HepG2 (cell line): ENCODE measurements around the gene CTDSP1. TPM values are rescaled to one million over a fixed set of nuclear protein-coding genes. Genes with fewer than 3 reads are reported as not detected.

ENCODE experiments used
- ARHGAP35 ChIP-seq: sonication (generic); formaldehyde crosslinking; IDR thresholded peaks from 2 replicates; pipeline ENCODE4 v1.9.0; 2022; ENCODE audit warnings: mild to moderate bottlenecking, inconsistent platforms, moderate library complexity, missing genetic modification reagents, borderline replicate concordance
- CHCHD3 ChIP-seq: sonication (generic); formaldehyde crosslinking; IDR thresholded peaks from 2 replicates; pipeline ENCODE4 v1.8.0; 2022; ENCODE audit warnings: mild to moderate bottlenecking, missing genetic modification reagents, moderate library complexity
- KLF15 ChIP-seq: sonication (generic); formaldehyde crosslinking; IDR thresholded peaks from 2 replicates; pipeline ENCODE4 v1.8.1; 2023; ENCODE audit warnings: borderline replicate concordance, mild to moderate bottlenecking, inconsistent platforms, missing genetic modification reagents, mixed read lengths
- KMT2A ChIP-seq: sonication (generic); formaldehyde crosslinking; IDR thresholded peaks from 2 replicates; pipeline ENCODE4 v1.4.0; 2020; ENCODE audit warnings: missing genetic modification reagents
- MAZ ChIP-seq, 2 experiments: sonication (generic) in 1 of 2; formaldehyde crosslinking in 1 of 2; IDR thresholded peaks; 2 replicates each; pipeline versions ENCODE4 v1.5.0 to v1.6.1; 2012 to 2020; ENCODE audit warnings: low read depth in 2 of 2, mild to moderate bottlenecking in 2 of 2, borderline replicate concordance in 1 of 2, improper control_type of control experiment in 1 of 2, low read length in 1 of 2, missing genetic modification reagents in 1 of 2, moderate library complexity in 1 of 2
- RBAK ChIP-seq: sonication (generic); formaldehyde crosslinking; IDR thresholded peaks from 2 replicates; pipeline ENCODE4 v1.5.1; 2020; ENCODE audit warnings: mild to moderate bottlenecking, missing genetic modification reagents
- SATB2 ChIP-seq: sonication (generic); formaldehyde crosslinking; IDR thresholded peaks from 2 replicates; pipeline ENCODE4 v1.5.0; 2020; ENCODE audit warnings: missing genetic modification reagents
- SMAD3 ChIP-seq: sonication (generic); formaldehyde crosslinking; IDR thresholded peaks from 2 replicates; pipeline ENCODE4 v1.4.0; 2020; ENCODE audit warnings: missing genetic modification reagents
- TP53 ChIP-seq: sonication (generic); formaldehyde crosslinking; conservative IDR thresholded peaks from 2 replicates; pipeline ENCODE4 v1.4.0; 2020; ENCODE audit warnings: missing genetic modification reagents
- ZFP90 ChIP-seq: sonication (generic); formaldehyde crosslinking; IDR thresholded peaks from 2 replicates; pipeline ENCODE4 v1.8.0; 2022; ENCODE audit warnings: missing genetic modification reagents, mild to moderate bottlenecking, inconsistent platforms, borderline replicate concordance
- ZNF143 ChIP-seq: sonication (generic); formaldehyde crosslinking; IDR thresholded peaks from 2 replicates; pipeline ENCODE4 v1.4.0; 2020; ENCODE audit warnings: missing genetic modification reagents
- ZNF24 ChIP-seq: fragments of 450-650 bp; IDR thresholded peaks from 2 replicates; pipeline ENCODE4 v1.6.1; 2017; ENCODE audit warnings: antibody characterized with exemption, mild to moderate bottlenecking
- ZNF251 ChIP-seq: sonication (generic); formaldehyde crosslinking; IDR thresholded peaks from 2 replicates; pipeline ENCODE4 v1.9.0; 2021; ENCODE audit warnings: mild to moderate bottlenecking, missing genetic modification reagents
- ZNF30 ChIP-seq: sonication (generic); formaldehyde crosslinking; IDR thresholded peaks from 2 replicates; pipeline ENCODE4 v1.5.0; 2020; ENCODE audit warnings: mild to moderate bottlenecking, missing genetic modification reagents
- ZNF589 ChIP-seq: sonication (generic); formaldehyde crosslinking; conservative IDR thresholded peaks from 2 replicates; pipeline ENCODE4 v1.8.0; 2022; ENCODE audit warnings: mild to moderate bottlenecking, moderate library complexity, missing genetic modification reagents
- ZNF670 ChIP-seq: sonication (generic); formaldehyde crosslinking; IDR thresholded peaks from 2 replicates; pipeline ENCODE4 v1.8.0; 2022; ENCODE audit warnings: mild to moderate bottlenecking, missing genetic modification reagents, borderline replicate concordance
- ZNF782 ChIP-seq: sonication (generic); formaldehyde crosslinking; IDR thresholded peaks from 2 replicates; pipeline ENCODE4 v1.4.0; 2020; ENCODE audit warnings: missing genetic modification reagents, mild to moderate bottlenecking, borderline replicate concordance
- polyA plus RNA-seq, 8 experiments: library from polyadenylated mRNA; depleted of rRNA in 3 of 8; stranded (reverse) in 7 of 8; unstranded in 1 of 8; fragments of >200 nt; fragmentation: Illumina TruSeq in 4 of 8; extraction: Trizol in 4 of 8; gene quantifications; 2 replicates each; pipeline versions ENCODE4 v1.2.1 to v1.2.3, GENCODE V29; 2011 to 2016; ENCODE audit warnings: low read depth in 4 of 8, missing spikeins in 1 of 8, mixed read lengths in 1 of 8; ENCODE audit not compliant: insufficient read depth in 1 of 8
- total RNA-seq, 5 experiments: library from RNA; depleted of rRNA; stranded (reverse); fragments of >200 nt; fragmentation: Illumina TruSeq; extraction: Trizol; gene quantifications; 2 replicates each; pipeline ENCODE4 v1.2.3, GENCODE V29; 2016; ENCODE audit warnings: low read depth in 1 of 5
- TF ChIP-seq, protein P1 (sequence below): conservative IDR thresholded peaks from 2 replicates; pipeline ENCODE4 v1.6.1; 2018; ENCODE audit warnings: missing genetic modification reagents
- TF ChIP-seq, protein P2 (sequence below): sonication (generic); formaldehyde crosslinking; IDR thresholded peaks from 2 replicates; pipeline ENCODE4 v1.4.0; 2020; ENCODE audit warnings: mild to moderate bottlenecking, missing genetic modification reagents
- TF ChIP-seq, protein P3 (sequence below): sonication (generic); formaldehyde crosslinking; IDR thresholded peaks from 2 replicates; pipeline ENCODE4 v1.4.0; 2020; ENCODE audit warnings: low read depth, mild to moderate bottlenecking, missing genetic modification reagents
- TF ChIP-seq, protein P4 (sequence below): sonication (generic); formaldehyde crosslinking; IDR thresholded peaks from 2 replicates; pipeline ENCODE4 v1.5.0; 2020; ENCODE audit warnings: missing genetic modification reagents, mild to moderate bottlenecking, borderline replicate concordance
- TF ChIP-seq, protein P5 (sequence below): sonication (generic); formaldehyde crosslinking; IDR thresholded peaks from 2 replicates; pipeline ENCODE4 v1.8.1; 2023; ENCODE audit warnings: mild to moderate bottlenecking, moderate library complexity, missing genetic modification reagents

CTDSP1 gene
- total and polyA plus RNA-seq, 2 of the 13 experiments (the other 11 are each of a cell fraction or from before 2014, with no cell fraction given): 91.0 to 268 TPM

DNA sequence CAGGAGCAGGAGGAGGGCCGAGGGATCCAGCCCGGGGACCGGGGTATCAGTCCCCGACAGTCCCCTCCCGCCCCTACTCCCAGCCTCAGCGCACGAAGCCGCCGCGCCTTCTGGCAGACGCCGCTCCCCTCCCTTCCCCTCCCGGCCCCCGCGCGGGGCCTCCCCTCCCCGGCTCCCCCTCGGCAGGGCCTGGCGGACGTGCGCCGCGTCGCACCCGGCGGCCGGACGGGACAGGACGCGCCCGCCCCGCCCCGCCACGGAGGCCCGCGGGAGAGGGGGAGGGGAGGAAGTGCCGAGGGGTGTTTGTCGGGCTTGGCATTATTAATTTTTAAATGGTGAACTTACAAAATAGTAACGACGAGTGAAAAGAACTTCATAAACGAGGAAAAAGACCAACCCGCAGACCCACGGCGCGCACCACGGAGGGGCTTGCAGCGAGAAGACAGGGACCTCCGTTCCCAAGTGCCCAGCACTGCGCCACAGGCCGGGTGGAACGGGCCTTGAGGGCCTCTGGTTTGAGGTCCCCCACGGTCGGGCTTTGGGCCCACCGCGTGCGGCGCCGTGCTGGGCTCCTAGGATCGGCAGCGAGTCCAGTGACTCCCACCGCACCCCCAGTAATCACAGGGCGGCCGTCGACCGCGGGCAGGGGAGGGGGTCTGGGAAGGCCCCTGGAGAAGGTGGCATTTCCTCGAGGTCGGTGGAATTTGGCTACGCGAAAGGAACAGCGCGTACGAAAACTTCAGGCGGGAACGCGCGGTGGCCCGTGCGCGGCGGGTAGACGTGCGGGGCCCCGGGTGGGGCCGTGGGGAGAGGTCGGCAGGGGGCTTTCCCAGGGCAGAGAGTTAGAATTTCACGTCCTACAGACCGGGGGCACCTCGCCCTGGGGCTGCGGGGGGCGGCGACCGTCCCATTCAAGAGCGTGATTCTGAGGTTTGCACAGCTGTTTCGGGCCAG, 954 bp upstream of the CTDSP1 start (continued):
- TF ChIP-seq, protein P1, sequence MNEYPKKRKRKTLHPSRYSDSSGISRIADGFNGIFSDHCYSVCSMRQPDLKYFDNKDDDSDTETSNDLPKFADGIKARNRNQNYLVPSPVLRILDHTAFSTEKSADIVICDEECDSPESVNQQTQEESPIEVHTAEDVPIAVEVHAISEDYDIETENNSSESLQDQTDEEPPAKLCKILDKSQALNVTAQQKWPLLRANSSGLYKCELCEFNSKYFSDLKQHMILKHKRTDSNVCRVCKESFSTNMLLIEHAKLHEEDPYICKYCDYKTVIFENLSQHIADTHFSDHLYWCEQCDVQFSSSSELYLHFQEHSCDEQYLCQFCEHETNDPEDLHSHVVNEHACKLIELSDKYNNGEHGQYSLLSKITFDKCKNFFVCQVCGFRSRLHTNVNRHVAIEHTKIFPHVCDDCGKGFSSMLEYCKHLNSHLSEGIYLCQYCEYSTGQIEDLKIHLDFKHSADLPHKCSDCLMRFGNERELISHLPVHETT (CRISPR knock-in tag): peak; percentile 33; the same call in 1 of the 2 replicates
- TF ChIP-seq ZNF30 (CRISPR knock-in tag): peak; percentile 87
- 0 out of 2 replicates have a peak, but pooled peaks have one; percentile 35 for TF ChIP-seq SATB2
- TF ChIP-seq, protein P2, sequence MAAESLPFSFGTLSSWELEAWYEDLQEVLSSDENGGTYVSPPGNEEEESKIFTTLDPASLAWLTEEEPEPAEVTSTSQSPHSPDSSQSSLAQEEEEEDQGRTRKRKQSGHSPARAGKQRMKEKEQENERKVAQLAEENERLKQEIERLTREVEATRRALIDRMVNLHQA (CRISPR knock-in tag): peak; percentile 22; the same call in 1 of the 2 replicates
- 0 out of 2 replicates have a peak, but pooled peaks have one; percentile 43 for TF ChIP-seq ZNF251
- TF ChIP-seq ARHGAP35 (CRISPR knock-in tag): peak; percentile 60; the same call in 1 of the 2 replicates
- TF ChIP-seq KLF15 (CRISPR knock-in tag): peak; percentile 89
- TF ChIP-seq ZNF782: peak; percentile 59
- TF ChIP-seq ZNF589 (CRISPR knock-in tag): peak; percentile 14; the same call in 1 of the 2 replicates
- TF ChIP-seq KMT2A (CRISPR knock-in tag): peak; percentile 3; the same call in 1 of the 2 replicates
- peak; percentile 12; the same call in 1 of the 2 replicates for TF ChIP-seq ZNF24
- TF ChIP-seq, protein P3, sequence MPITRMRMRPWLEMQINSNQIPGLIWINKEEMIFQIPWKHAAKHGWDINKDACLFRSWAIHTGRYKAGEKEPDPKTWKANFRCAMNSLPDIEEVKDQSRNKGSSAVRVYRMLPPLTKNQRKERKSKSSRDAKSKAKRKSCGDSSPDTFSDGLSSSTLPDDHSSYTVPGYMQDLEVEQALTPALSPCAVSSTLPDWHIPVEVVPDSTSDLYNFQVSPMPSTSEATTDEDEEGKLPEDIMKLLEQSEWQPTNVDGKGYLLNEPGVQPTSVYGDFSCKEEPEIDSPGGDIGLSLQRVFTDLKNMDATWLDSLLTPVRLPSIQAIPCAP (CRISPR knock-in tag): peak; percentile 42; the same call in 1 of the 2 replicates
- TF ChIP-seq, protein P4, sequence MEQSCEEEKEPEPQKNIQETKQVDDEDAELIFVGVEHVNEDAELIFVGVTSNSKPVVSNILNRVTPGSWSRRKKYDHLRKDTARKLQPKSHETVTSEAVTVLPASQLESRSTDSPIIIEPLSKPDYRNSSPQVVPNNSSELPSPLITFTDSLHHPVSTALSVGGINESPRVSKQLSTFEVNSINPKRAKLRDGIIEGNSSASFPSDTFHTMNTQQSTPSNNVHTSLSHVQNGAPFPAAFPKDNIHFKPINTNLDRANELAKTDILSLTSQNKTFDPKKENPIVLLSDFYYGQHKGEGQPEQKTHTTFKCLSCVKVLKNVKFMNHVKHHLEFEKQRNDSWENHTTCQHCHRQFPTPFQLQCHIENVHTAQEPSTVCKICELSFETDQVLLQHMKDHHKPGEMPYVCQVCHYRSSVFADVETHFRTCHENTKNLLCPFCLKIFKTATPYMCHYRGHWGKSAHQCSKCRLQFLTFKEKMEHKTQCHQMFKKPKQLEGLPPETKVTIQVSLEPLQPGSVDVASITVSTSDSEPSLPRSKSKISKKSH (CRISPR knock-in tag): peak; percentile 67; the same call in 1 of the 2 replicates
- TF ChIP-seq ZNF670 (CRISPR knock-in tag): peak; percentile 89; the same call in 1 of the 2 replicates
- TF ChIP-seq, protein P5, sequence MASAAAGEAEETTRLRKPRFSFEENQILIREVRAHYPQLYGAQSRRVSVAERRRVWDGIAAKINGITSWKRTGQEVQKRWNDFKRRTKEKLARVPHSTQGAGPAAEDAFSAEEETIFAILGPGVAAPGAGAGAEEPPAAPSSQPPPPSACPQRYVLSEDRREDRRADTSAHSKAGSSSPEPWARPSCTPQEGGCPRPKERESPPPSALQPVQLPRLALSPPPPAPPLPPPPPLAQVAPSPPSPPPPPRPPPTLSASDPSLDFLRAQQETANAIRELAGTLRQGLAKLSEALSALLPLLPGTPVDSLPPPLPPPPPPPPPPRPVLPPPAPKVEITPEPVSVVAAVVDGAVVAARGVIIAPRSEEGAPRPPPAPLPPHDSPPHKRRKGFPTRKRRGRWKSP (CRISPR knock-in tag): 0 out of 2 replicates have a peak, but pooled peaks have one; percentile 1
- 0 out of 2 replicates have a peak, but pooled peaks have one; percentile 68 for TF ChIP-seq TP53
- TF ChIP-seq SMAD3: 0 out of 2 replicates have a peak, but pooled peaks have one; percentile 15
- TF ChIP-seq ZNF143 (CRISPR knock-in tag): no peak
- peak; percentile 86 for TF ChIP-seq MAZ (IDR thresholded peaks at IDR 0.05; ENCODE audit: borderline replicate concordance, low read depth, low read length)
- TF ChIP-seq MAZ (CRISPR knock-in tag; IDR thresholded peaks at IDR 0.05; ENCODE audit: low read depth): peak; percentile 68; the same call in 1 of the 2 replicates
- TF ChIP-seq CHCHD3 (CRISPR knock-in tag): peak; percentile 43; the same call in 1 of the 2 replicates
- TF ChIP-seq RBAK (CRISPR knock-in tag): no peak
- peak; percentile 49; the same call in 1 of the 2 replicates for TF ChIP-seq ZFP90 (CRISPR knock-in tag)
